ENCODE results near the gene FH. TPM values are rescaled to one million over a fixed set of nuclear protein-coding genes. Genes with fewer than 3 reads are reported as not detected.

Gene FH
- total and polyA plus RNA-seq, 2 of the 13 experiments (the other 11 are each of a cell fraction or from before 2014, with no cell fraction given): 39.2 to 152 TPM

- TF ChIP-seq NFAT5 (CRISPR knock-in tag; IDR thresholded peaks at IDR 0.05): no peak
- TF ChIP-seq NCOA1 (CRISPR knock-in tag; IDR thresholded peaks at IDR 0.05): peak; percentile 63; the same call in 1 of the 2 replicates
- peak; percentile 71; the same call in 1 of the 2 replicates for TF ChIP-seq BORCS8-MEF2B (CRISPR knock-in tag; IDR thresholded peaks at IDR 0.05)
- TF ChIP-seq STAG1 (CRISPR knock-in tag; IDR thresholded peaks at IDR 0.05): no peak
- TF ChIP-seq NAIF1 (CRISPR knock-in tag; IDR thresholded peaks at IDR 0.05; ENCODE audit: borderline replicate concordance): 0 out of 2 replicates have a peak, but pooled peaks have one; percentile 62
- no peak for TF ChIP-seq PAXIP1 (CRISPR knock-in tag; conservative IDR thresholded peaks at IDR 0.05)
- TF ChIP-seq MTA3 (CRISPR knock-in tag; IDR thresholded peaks at IDR 0.05): no peak
- peak; percentile 81; the same call in 1 of the 2 replicates for TF ChIP-seq GABPB1 (CRISPR knock-in tag; IDR thresholded peaks at IDR 0.05)
- peak; percentile 45 for TF ChIP-seq CBX1 (IDR thresholded peaks at IDR 0.05; ENCODE audit: low read depth)
- no peak for TF ChIP-seq CHD2 (IDR thresholded peaks at IDR 0.05; ENCODE audit: low read depth, low read length)
- peak; percentile 91 for TF ChIP-seq ATF7-NPFF (CRISPR knock-in tag; IDR thresholded peaks at IDR 0.05; ENCODE audit: low read depth)
- no peak for TF ChIP-seq ZNF33B (CRISPR knock-in tag; IDR thresholded peaks at IDR 0.05)
- 0 out of 2 replicates have a peak, but pooled peaks have one; percentile 69 for TF ChIP-seq ZNF34 (CRISPR knock-in tag; IDR thresholded peaks at IDR 0.05; ENCODE audit: borderline replicate concordance)
- no peak; the same call in 1 of the 2 replicates for TF ChIP-seq EHMT2 (IDR thresholded peaks at IDR 0.05; ENCODE audit: borderline replicate concordance, low read depth, low read length)
- no peak for TF ChIP-seq RBM22 (optimal IDR thresholded peaks at IDR 0.05; ENCODE audit: low read length)
- no peak for TF ChIP-seq ELF1 (CRISPR knock-in tag; IDR thresholded peaks at IDR 0.05)
- TF ChIP-seq ZNF205 (CRISPR knock-in tag; IDR thresholded peaks at IDR 0.05): no peak
- TF ChIP-seq POLR2G (IDR thresholded peaks at IDR 0.05; ENCODE audit: low read depth, low read length): peak; percentile 84
- no peak for TF ChIP-seq NFIB (CRISPR knock-in tag; IDR thresholded peaks at IDR 0.05; ENCODE audit: borderline replicate concordance)
- 0 out of 2 replicates have a peak, but pooled peaks have one; percentile 42 for TF ChIP-seq ZNF414 (CRISPR knock-in tag; IDR thresholded peaks at IDR 0.05)
Observed at GRCh38 chr1:241519308-241520079, at the start of gene FH (continued).
